NK-92 treated with Interleukin-12 subunit alpha and Interleukin-12 subunit beta, amount 100 ng/mL, for 24 hours (cell line): ENCODE data around the gene AATK.
"Not testable (repeated sequence)": the region's sequence is repeated elsewhere in the genome, so short reads cannot be mapped to it uniquely, and the experiment has no call there.

Experiments used
- DNase-seq: peaks from one replicate; lab custom pipeline; 2025; lab: John Stamatoyannopoulos, UW

AATK gene

GRCh38 chr17:81091774-81092517 is 74.1 kb downstream of the AATK start:
- DNase-seq: no peak

- DNase-seq: no peak
Observed at GRCh38 chr17:81091154-81091553, 74.9 kb downstream of the AATK start.

- DNase-seq: no peak
Observed at GRCh38 chr17:81090361-81091136, 75.5 kb downstream of the AATK start.

GRCh38 chr17:81086789-81087551 is 79.1 kb downstream of the AATK start:
- no peak for DNase-seq

GRCh38 chr17:81085420-81085911 is 80.6 kb downstream of the AATK start:
- no peak for DNase-seq

- DNase-seq: no peak
Observed at GRCh38 chr17:81084680-81085419, 81.2 kb downstream of the AATK start.

GRCh38 chr17:81083125-81083765 is 82.8 kb downstream of the AATK start:
- DNase-seq: no peak

GRCh38 chr17:81082177-81083073 is 83.6 kb downstream of the AATK start:
- no peak for DNase-seq

- DNase-seq: no peak
Observed at GRCh38 chr17:81081222-81082176, 84.5 kb downstream of the AATK start.

GRCh38 chr17:81080019-81080418 is 86.0 kb downstream of the AATK start:
- no peak for DNase-seq

- not testable (repeated sequence) for DNase-seq
Observed at GRCh38 chr17:81078026-81078913, 87.8 kb downstream of the AATK start.

- DNase-seq: no peak
Observed at GRCh38 chr17:81076141-81076679, 89.8 kb downstream of the AATK start.

GRCh38 chr17:81075307-81075706 is 90.7 kb downstream of the AATK start:
- no peak for DNase-seq

GRCh38 chr17:81074875-81075274 is 91.1 kb downstream of the AATK start:
- no peak for DNase-seq

- DNase-seq: no peak
Observed at GRCh38 chr17:81073967-81074839, 91.8 kb downstream of the AATK start.
